GM12864 (cell line): ENCODE data around the gene WDR5.

ENCODE experiments used
- DNase-seq: peaks from one replicate; pipeline ENCODE4 v3.0.0-alpha.2; 2011; ENCODE audit warnings: low read depth
- H3K4me3 ChIP-seq: 2 replicates; pipeline ENCODE4 v1.5.1; 2011; ENCODE audit warnings: mild to moderate bottlenecking, low read depth, low read length, control low read depth
- TF ChIP-seq, protein P1 (sequence below): IDR thresholded peaks from 2 replicates; pipeline ENCODE4 v1.5.1; 2011; ENCODE audit warnings: low read depth, mild to moderate bottlenecking, moderate library complexity, low read length, control low read depth, inconsistent platforms; ENCODE audit errors: missing control alignments

Gene WDR5

DNA sequence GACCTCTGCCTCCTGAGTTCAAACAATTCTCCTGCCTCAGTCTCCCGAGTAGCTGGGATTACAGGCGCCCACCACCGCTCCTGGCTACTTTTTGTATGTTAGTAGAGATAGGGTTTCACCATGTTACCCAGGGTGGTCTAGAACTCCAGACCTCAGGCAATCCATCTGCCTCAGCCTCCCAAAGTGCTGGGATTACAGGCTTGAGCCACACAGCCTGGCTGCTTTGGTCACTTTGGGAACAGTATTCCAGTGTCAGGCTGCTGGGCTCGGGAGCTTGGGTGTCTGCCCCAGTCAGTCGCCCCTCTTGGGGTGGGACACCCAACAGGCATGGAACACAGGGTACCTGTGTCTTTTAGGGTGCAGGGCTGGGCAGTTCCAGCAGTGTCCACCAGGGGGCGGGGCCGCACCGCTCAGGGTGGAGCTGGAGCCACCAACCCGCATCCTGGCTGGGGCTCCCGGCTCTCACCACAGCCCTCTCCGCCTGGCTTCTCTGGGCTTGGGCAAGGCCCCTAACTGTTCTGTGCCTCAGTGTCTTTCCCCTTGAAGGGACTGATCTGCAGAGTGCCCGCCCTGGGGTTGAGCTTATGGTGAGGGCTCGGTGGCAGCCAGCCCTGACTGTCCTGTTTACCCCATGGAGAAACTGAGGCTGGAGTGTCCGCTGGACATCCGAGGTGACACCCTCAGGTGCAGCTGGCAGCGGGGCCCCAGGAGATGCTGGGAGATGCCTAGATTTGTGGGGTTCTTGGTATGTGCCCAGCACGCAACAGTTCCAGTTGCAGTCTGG, 34.8 kb downstream of the WDR5 start:
- DNase-seq = no peak
- TF ChIP-seq, protein P1, sequence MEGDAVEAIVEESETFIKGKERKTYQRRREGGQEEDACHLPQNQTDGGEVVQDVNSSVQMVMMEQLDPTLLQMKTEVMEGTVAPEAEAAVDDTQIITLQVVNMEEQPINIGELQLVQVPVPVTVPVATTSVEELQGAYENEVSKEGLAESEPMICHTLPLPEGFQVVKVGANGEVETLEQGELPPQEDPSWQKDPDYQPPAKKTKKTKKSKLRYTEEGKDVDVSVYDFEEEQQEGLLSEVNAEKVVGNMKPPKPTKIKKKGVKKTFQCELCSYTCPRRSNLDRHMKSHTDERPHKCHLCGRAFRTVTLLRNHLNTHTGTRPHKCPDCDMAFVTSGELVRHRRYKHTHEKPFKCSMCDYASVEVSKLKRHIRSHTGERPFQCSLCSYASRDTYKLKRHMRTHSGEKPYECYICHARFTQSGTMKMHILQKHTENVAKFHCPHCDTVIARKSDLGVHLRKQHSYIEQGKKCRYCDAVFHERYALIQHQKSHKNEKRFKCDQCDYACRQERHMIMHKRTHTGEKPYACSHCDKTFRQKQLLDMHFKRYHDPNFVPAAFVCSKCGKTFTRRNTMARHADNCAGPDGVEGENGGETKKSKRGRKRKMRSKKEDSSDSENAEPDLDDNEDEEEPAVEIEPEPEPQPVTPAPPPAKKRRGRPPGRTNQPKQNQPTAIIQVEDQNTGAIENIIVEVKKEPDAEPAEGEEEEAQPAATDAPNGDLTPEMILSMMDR = no peak

DNA sequence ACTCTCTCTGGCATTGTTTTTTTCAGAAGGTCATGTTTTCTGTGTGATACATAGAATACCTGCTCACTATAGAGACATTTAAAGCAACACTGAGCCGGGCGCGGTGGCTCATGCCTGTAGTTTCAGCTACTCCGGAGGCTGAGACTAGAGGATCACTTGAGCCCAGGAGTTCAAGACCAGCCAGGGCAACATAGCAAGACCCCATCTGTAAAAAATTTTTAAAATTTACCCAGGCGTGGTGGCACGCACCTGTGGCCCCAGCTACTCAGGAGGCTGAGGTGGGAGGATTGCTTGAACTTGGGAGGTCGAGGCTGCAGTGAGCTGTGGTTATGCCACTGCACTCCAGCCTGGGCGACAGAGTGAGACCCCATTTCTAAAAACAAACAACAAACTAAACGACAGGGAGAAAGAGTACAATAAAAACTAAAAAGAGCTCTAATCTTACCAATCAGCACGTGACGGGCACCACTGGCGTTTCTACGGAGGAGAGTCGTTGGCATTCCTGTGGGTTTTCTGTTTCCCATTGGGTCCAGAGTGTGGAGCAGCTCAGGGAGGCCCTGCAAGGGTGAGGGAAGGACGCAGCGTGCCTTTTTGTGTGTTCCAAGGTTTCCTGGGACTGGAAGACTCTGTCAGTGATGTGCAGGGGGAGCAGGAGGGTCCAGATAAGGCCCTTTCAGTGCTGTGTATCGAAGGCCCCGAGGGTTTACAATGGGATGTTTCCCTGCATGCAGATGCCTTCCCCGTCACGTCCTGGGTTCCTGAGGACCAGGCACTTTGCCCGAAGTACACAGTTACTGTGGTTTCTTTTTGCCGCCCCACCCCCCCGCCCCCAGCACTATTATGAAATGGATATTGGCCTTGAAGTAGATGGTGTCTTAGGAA, 35.7 kb downstream of the WDR5 start:
- TF ChIP-seq, protein P1 = no peak
- H3K4me3 ChIP-seq = no peak overlapping the region
- no peak for DNase-seq

More for the DNA sequence above, 34.8 kb downstream of the WDR5 start:
- no peak overlapping the region for H3K4me3 ChIP-seq

DNA sequence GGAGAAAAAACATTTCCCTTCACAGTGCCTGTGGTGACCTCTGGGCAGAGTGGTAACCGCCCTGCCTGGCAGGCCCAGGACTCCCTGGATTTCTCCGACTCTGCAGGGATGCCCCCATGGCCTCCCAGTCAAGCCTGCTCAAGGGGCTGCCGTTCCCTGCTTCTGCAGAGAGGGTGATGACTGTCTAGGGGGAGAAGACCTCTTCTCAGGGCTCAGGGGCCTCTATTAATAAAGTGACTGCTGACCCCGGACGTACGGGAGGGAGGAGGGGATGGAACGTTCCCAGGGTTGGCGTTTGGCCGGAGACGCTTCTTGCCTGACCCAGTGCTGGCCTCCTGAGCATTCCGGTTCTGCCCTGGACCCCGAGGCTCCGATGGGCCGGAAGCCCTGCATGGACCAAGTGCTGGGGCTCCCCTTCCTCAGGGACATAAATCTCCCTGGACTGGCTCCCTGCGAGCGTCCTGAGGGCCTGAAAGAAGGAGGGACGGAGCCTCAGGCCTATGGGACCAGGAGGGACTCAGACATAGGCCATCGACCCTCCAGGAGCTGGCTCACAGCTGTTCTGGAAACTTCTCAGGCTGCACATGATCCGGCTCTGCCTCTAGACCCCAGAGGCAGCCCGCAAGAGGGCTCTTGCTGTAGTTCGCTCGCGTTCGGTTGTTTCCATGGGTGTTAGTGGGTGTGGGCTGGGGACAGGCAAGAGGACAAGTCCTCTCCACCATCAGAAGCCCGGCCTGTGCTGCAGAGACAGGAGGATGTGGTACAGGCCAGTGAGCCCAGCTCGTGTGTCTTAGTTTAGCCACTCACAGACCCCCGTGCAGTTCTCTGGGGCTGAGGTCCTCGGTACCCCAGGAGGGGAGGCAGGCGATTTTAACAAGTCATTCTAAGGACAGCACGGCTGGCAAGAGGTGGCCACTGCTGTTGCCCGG, 36.6 kb downstream of the WDR5 start:
- no peak for DNase-seq
- H3K4me3 ChIP-seq = no peak overlapping the region
- TF ChIP-seq, protein P1 = no peak

DNA sequence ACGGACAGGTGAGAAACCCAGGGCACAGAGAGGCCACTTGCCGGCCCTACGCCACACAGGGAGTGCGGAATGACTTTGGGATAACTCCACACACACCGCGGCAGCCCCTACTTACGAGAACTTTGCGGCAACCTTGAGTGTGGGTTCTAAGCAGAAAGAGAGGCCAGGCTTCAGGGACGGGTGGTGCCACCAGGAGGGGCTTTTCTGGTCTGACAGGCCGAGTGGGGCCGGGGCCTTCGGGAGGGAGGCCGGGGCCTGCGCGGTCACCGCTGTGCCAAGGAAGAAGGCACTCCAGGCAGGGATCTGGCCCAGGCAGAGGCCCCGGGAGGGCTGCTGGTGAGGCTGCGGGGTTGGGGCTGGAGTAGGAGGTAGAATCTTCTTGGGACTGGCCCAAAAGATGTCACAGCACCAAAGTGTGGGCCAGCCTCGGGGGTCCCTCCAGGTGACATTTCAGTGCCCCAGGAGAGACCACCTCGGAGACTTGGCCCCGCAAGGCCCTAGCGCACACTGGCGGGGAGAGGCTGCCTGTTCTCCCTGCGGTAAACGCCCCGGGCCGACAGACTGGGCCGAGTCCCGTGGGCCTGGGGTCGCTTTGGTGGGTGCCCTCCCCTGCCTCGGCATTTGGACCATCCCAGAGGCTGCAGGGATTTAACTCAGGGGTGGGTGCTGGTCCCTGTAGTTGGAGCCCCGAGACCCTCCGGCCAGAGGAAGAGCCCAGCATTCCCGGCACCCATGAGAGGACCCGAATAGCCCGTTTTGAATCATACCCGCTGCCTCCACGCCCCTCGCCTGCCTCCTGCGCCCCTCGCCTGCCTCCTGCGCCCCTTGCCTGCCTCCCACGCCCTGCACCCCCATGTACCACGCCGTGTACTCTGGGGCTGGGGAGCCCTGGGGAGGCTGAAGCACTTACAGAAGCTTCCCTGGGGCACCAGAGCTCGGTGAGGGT, 37.5 kb downstream of the WDR5 start:
- TF ChIP-seq, protein P1 = no peak
- no peak for DNase-seq
- H3K4me3 ChIP-seq = no peak overlapping the region

DNA sequence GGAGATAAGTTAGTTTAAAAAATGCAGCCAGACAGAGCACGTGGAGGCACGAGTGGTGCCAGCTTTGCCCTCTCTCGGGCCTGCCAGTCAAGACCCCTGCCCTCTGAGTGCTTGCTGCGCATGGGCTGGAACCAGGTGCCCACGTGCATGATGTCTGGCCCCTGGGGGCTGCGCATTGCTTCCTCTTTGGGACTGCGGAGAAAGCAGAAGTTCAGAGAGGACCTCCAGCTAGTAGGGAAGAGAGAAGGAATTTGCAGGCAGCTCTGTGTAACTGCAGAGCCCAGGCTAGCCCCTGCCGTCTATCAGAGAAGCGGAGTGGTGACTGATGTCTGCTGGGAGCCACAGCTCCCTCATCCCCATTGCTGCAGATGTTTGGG, 38.2 kb downstream of the WDR5 start:
- TF ChIP-seq, protein P1 = no peak
- H3K4me3 ChIP-seq = no peak overlapping the region
- DNase-seq = no peak
